ENCODE results near the gene ANXA11.

The ANXA11 gene

GRCh38 chr10:80104066-80104926 is 101.0 kb downstream of the ANXA11 start:
- no peak for TF ChIP-seq CTCF (IDR thresholded peaks at IDR 0.05; ENCODE audit: low read depth, low read length)
- no peak for DNase-seq
- Histone ChIP-seq H3K4me1 (no peaks in the 10 kb centered on the region), H3K9me3 (no peaks in the 10 kb centered on the region), H3K36me3 (no peaks in the 10 kb centered on the region), H3K27me3 (no peaks in the 10 kb centered on the region), H3K4me3 (ENCODE audit: low read depth, low read length) (no peak overlapping the region)
